ENCODE measurements around the gene KCNJ8.

Gene KCNJ8

DNA sequence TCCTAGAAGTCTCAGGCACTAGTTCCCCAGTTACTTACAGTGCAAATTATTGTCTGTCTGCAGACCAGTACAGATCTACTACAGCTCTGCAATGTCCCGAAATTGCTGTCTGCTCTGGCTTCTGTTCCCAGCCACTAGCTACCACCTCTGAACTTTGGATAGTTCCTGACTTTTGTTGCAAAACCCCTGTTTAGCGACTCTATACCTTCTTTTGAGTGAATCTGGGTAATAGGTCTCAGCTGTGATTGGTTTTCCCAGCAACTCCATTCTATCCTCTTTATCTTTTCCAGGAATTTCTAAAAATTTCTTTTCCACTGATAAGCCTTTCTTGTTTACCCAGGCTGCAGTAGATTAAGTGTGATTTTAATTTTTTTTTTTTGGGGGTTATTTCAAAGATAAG, 16.8 kb downstream of the KCNJ8 start:
- Histone ChIP-seq H3K9me2 (replicated peaks; ENCODE audit: control insufficient read depth, low read length) (no peaks in the 10 kb centered on the region), H3K27ac (ENCODE audit: low read depth, low read length) (no peak overlapping the region), H4K20me1 (ENCODE audit: control insufficient read depth, insufficient read depth, low read depth, low read length) (no peaks in the 10 kb centered on the region), H3K27me3 (ENCODE audit: control insufficient read depth, low read length) (no peaks in the 10 kb centered on the region), H3K4me2 (ENCODE audit: low read length) (no peak overlapping the region), H3K79me2 (ENCODE audit: control insufficient read depth, low read length) (no peaks in the 10 kb centered on the region), H3K9me3 (ENCODE audit: control insufficient read depth, insufficient read depth, low read length) (no peaks in the 10 kb centered on the region), H3F3A (ENCODE audit: control insufficient read depth, insufficient read depth) (no peaks in the 10 kb centered on the region), H3K4me3 (ENCODE audit: low read length) (no peak overlapping the region), H3K36me3 (ENCODE audit: control insufficient read depth, low read length) (no peaks in the 10 kb centered on the region), H3K4me1 (ENCODE audit: control insufficient read depth, low read length) (no peaks in the 10 kb centered on the region)
- no peak for TF ChIP-seq EZH2phosphoT487 (IDR thresholded peaks at IDR 0.05; ENCODE audit: borderline replicate concordance, low read length)
- TF ChIP-seq, protein P1, sequence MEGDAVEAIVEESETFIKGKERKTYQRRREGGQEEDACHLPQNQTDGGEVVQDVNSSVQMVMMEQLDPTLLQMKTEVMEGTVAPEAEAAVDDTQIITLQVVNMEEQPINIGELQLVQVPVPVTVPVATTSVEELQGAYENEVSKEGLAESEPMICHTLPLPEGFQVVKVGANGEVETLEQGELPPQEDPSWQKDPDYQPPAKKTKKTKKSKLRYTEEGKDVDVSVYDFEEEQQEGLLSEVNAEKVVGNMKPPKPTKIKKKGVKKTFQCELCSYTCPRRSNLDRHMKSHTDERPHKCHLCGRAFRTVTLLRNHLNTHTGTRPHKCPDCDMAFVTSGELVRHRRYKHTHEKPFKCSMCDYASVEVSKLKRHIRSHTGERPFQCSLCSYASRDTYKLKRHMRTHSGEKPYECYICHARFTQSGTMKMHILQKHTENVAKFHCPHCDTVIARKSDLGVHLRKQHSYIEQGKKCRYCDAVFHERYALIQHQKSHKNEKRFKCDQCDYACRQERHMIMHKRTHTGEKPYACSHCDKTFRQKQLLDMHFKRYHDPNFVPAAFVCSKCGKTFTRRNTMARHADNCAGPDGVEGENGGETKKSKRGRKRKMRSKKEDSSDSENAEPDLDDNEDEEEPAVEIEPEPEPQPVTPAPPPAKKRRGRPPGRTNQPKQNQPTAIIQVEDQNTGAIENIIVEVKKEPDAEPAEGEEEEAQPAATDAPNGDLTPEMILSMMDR (IDR thresholded peaks at IDR 0.05; ENCODE audit: low read depth, low read length, poor library complexity, severe bottlenecking): no peak

DNA sequence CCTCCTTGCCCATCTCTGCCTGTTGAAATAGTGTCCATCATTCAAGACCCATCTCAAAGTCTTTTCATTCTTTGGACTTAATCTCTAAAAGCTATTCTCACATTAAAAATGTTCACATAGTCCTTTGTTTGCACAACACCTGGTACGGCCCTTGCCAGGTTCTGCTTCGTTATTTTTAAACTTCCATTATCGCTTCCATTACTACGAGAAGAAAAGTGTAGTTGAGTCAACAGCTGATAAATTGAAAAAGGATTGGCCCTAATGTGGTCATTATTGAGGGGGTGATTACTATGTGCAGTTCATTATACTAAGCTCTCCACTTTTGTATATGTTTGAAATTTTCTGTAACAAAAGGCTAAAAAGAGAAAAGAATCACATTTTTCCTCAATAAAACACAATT, 17.8 kb downstream of the KCNJ8 start:
- H3K4me1 ChIP-seq (ENCODE audit: control insufficient read depth, low read length): no peaks in the 10 kb centered on the region
- H3K27me3 ChIP-seq (ENCODE audit: control insufficient read depth, low read length): no peaks in the 10 kb centered on the region
- no peak for TF ChIP-seq EZH2phosphoT487 (IDR thresholded peaks at IDR 0.05; ENCODE audit: borderline replicate concordance, low read length)
- TF ChIP-seq, protein P1 (IDR thresholded peaks at IDR 0.05; ENCODE audit: low read depth, low read length, poor library complexity, severe bottlenecking): no peak
- no peaks in the 10 kb centered on the region for H3K9me3 ChIP-seq (ENCODE audit: control insufficient read depth, insufficient read depth, low read length)
- H3K27ac ChIP-seq (ENCODE audit: low read depth, low read length): no peak overlapping the region
- no peaks in the 10 kb centered on the region for H3K36me3 ChIP-seq (ENCODE audit: control insufficient read depth, low read length)
- no peaks in the 10 kb centered on the region for H3K79me2 ChIP-seq (ENCODE audit: control insufficient read depth, low read length)
- no peak overlapping the region for H3K4me3 ChIP-seq (ENCODE audit: low read length)
- no peak overlapping the region for H3K4me2 ChIP-seq (ENCODE audit: low read length)
- H4K20me1 ChIP-seq (ENCODE audit: control insufficient read depth, insufficient read depth, low read depth, low read length): no peaks in the 10 kb centered on the region
- H3K9me2 ChIP-seq (replicated peaks; ENCODE audit: control insufficient read depth, low read length): no peaks in the 10 kb centered on the region
- H3F3A ChIP-seq (ENCODE audit: control insufficient read depth, insufficient read depth): no peaks in the 10 kb centered on the region

DNA sequence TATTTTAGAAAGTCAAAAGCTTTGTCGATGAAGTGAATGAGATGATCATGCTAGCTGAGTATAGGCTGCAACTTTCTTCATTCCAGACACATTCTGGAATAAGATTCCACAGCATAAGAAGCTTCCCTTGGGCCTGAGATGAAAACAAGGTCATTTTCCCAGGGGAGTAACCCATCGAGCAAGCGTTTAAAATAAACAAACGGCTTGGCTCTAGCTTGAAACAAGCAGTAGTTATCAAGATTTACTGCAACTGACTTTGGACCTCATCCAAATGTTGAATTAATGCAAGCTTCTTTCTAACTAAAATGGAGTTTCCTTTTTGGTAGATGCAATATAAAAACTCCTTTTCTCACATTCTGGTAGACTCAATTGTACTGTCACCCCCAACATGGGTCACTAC, 23.0 kb downstream of the KCNJ8 start:
- H3K36me3 ChIP-seq (ENCODE audit: control insufficient read depth, low read length): no peaks in the 10 kb centered on the region
- no peak overlapping the region for H3K4me2 ChIP-seq (ENCODE audit: low read length)
- H3F3A ChIP-seq (ENCODE audit: control insufficient read depth, insufficient read depth): no peaks in the 10 kb centered on the region
- H3K4me1 ChIP-seq (ENCODE audit: control insufficient read depth, low read length): no peaks in the 10 kb centered on the region
- H3K9me3 ChIP-seq (ENCODE audit: control insufficient read depth, insufficient read depth, low read length): no peaks in the 10 kb centered on the region
- H3K27me3 ChIP-seq (ENCODE audit: control insufficient read depth, low read length): no peaks in the 10 kb centered on the region
- H3K9me2 ChIP-seq (replicated peaks; ENCODE audit: control insufficient read depth, low read length): no peaks in the 10 kb centered on the region
- H3K27ac ChIP-seq (ENCODE audit: low read depth, low read length): no peak overlapping the region
- H3K79me2 ChIP-seq (ENCODE audit: control insufficient read depth, low read length): no peaks in the 10 kb centered on the region
- no peaks in the 10 kb centered on the region for H4K20me1 ChIP-seq (ENCODE audit: control insufficient read depth, insufficient read depth, low read depth, low read length)
- H3K4me3 ChIP-seq (ENCODE audit: low read length): no peak overlapping the region
- TF ChIP-seq, protein P1 (IDR thresholded peaks at IDR 0.05; ENCODE audit: low read depth, low read length, poor library complexity, severe bottlenecking): no peak
- TF ChIP-seq EZH2phosphoT487 (IDR thresholded peaks at IDR 0.05; ENCODE audit: borderline replicate concordance, low read length): no peak

GRCh38 chr12:21745258-21745657, 29.2 kb downstream of the KCNJ8 start:
- H3K36me3 ChIP-seq (ENCODE audit: control insufficient read depth, low read length): no peaks in the 10 kb centered on the region
- H4K20me1 ChIP-seq (ENCODE audit: control insufficient read depth, insufficient read depth, low read depth, low read length): no peaks in the 10 kb centered on the region
- no peaks in the 10 kb centered on the region for H3K9me3 ChIP-seq (ENCODE audit: control insufficient read depth, insufficient read depth, low read length)

More at GRCh38 chr12:21745258-21745657, 29.2 kb downstream of the KCNJ8 start:
- TF ChIP-seq, protein P1 (IDR thresholded peaks at IDR 0.05; ENCODE audit: low read depth, low read length, poor library complexity, severe bottlenecking): no peak
- no peak for TF ChIP-seq EZH2phosphoT487 (IDR thresholded peaks at IDR 0.05; ENCODE audit: borderline replicate concordance, low read length)
- Histone ChIP-seq H3K9me2 (replicated peaks; ENCODE audit: control insufficient read depth, low read length) (no peaks in the 10 kb centered on the region), H3K79me2 (ENCODE audit: control insufficient read depth, low read length) (no peaks in the 10 kb centered on the region), H3K27me3 (ENCODE audit: control insufficient read depth, low read length) (no peaks in the 10 kb centered on the region), H3K4me3 (ENCODE audit: low read length) (no peak overlapping the region), H3K27ac (ENCODE audit: low read depth, low read length) (no peak overlapping the region), H3F3A (ENCODE audit: control insufficient read depth, insufficient read depth) (no peaks in the 10 kb centered on the region), H3K4me2 (ENCODE audit: low read length) (no peak overlapping the region), H3K4me1 (ENCODE audit: control insufficient read depth, low read length) (no peaks in the 10 kb centered on the region)
